SK-N-MC (cell line): ENCODE measurements around the gene RNF126.
"Not testable (repeated sequence)": the region's sequence is repeated elsewhere in the genome, so short reads cannot be mapped to it uniquely, and the experiment has no call there.

Source experiments
- DNase-seq: peaks from one replicate; pipeline ENCODE4 v3.0.0-alpha.2; 2011; ENCODE audit warnings: low read depth, low spot score
- H3K27ac ChIP-seq: fragments of 200-600 bp; sonication (generic); 2 replicates; pipeline ENCODE4 v1.5.1; 2016; ENCODE audit warnings: mixed run types
- H3K36me3 ChIP-seq: fragments of 200-600 bp; sonication (generic); 2 replicates; pipeline ENCODE4 v1.6.1; 2017; ENCODE audit warnings: antibody characterized with exemption, low read length, mixed read lengths; ENCODE audit not compliant: insufficient read depth
- H3K4me3 ChIP-seq: fragments of 200-600 bp; sonication (generic); 2 replicates; pipeline ENCODE4 v1.5.1; 2016
- H3K9ac ChIP-seq: fragments of 200-600 bp; sonication (generic); 2 replicates; pipeline ENCODE4 v1.8.0; 2017; ENCODE audit warnings: mixed run types, mixed read lengths; ENCODE audit not compliant: insufficient read length
- H3K9me3 ChIP-seq: fragments of 200-600 bp; sonication (generic); 2 replicates; pipeline ENCODE4 v1.6.1; 2017; ENCODE audit warnings: low read depth, mild to moderate bottlenecking, antibody characterized with exemption, low read length, moderate library complexity, mixed read lengths
- EZH2 ChIP-seq: fragments of 200-600 bp; sonication (generic); IDR thresholded peaks from one replicate; pipeline ENCODE4 v1.6.1; 2017; ENCODE audit warnings: antibody characterized with exemption
- FOXP2 ChIP-seq: optimal IDR thresholded peaks from 2 replicates; pipeline ENCODE3; 2011; ENCODE audit warnings: mild to moderate bottlenecking, moderate library complexity; ENCODE audit not compliant: insufficient read depth; ENCODE audit errors: extremely low read length, control extremely low read depth
- POLR2AphosphoS5 ChIP-seq: IDR thresholded peaks from 2 replicates; pipeline ENCODE4 v1.6.1; 2012; ENCODE audit warnings: mild to moderate bottlenecking, low read depth, low read length, borderline replicate concordance

RNF126 gene

GRCh38 chr19:628168-628567 lies 34.8 kb downstream of the RNF126 start:
- H3K27ac ChIP-seq: no peak overlapping the region
- no peak for TF ChIP-seq EZH2
- TF ChIP-seq POLR2AphosphoS5: no peak
- no peak for TF ChIP-seq FOXP2
- H3K9me3 ChIP-seq: no peaks in the 10 kb centered on the region
- no peak overlapping the region for H3K9ac ChIP-seq
- DNase-seq: no peak
- H3K4me3 ChIP-seq: no peak overlapping the region
- H3K36me3 ChIP-seq: peaks cover 42% of the 10 kb centered on the region

GRCh38 chr19:626566-626965 lies 36.4 kb downstream of the RNF126 start:
- not testable (repeated sequence) for H3K9ac ChIP-seq, H3K9me3 ChIP-seq
- H3K27ac ChIP-seq: peak overlapping the region; percentile 56; the same call in 1 of the 2 replicates
- H3K36me3 ChIP-seq: peaks cover 40% of the 10 kb centered on the region
- peak overlapping the region; percentile 45; the same call in 1 of the 2 replicates for H3K4me3 ChIP-seq
- DNase-seq: peak; percentile 98

- no peak for DNase-seq
- Histone ChIP-seq H3K27ac (no peak overlapping the region), H3K9ac (no peak overlapping the region), H3K36me3 (peaks cover 32% of the 10 kb centered on the region), H3K4me3 (no peak overlapping the region), H3K9me3 (no peaks in the 10 kb centered on the region)
- TF ChIP-seq FOXP2 (no peak), EZH2 (no peak)
Observed at GRCh38 chr19:625257-625656, 37.8 kb downstream of the RNF126 start.

- Histone ChIP-seq H3K9ac (no peak overlapping the region), H3K4me3 (no peak overlapping the region), H3K9me3 (no peaks in the 10 kb centered on the region), H3K36me3 (peaks cover 32% of the 10 kb centered on the region), H3K27ac (no peak overlapping the region)
- DNase-seq: no peak
- TF ChIP-seq EZH2: no peak
Observed at GRCh38 chr19:624433-625109, 38.4 kb downstream of the RNF126 start.

- no peak overlapping the region for H3K9ac ChIP-seq
- H3K36me3 ChIP-seq: peaks cover 33% of the 10 kb centered on the region
- H3K4me3 ChIP-seq: no peak overlapping the region
- no peak for TF ChIP-seq FOXP2
- TF ChIP-seq EZH2: no peak
- no peak for TF ChIP-seq POLR2AphosphoS5
- H3K9me3 ChIP-seq: no peaks in the 10 kb centered on the region
- H3K27ac ChIP-seq: no peak overlapping the region
- no peak for DNase-seq
Observed at GRCh38 chr19:623974-624373, 39.0 kb downstream of the RNF126 start.

GRCh38 chr19:623175-623916 lies 39.7 kb downstream of the RNF126 start:
- no peak for DNase-seq
- Histone ChIP-seq H3K4me3 (no peak overlapping the region), H3K9ac (no peak overlapping the region), H3K27ac (no peak overlapping the region), H3K36me3 (peaks cover 33% of the 10 kb centered on the region; the same call in 1 of the 2 replicates), H3K9me3 (no peaks in the 10 kb centered on the region)
- TF ChIP-seq FOXP2 (no peak), EZH2 (no peak), POLR2AphosphoS5 (no peak)

- TF ChIP-seq FOXP2: no peak
- TF ChIP-seq POLR2AphosphoS5: no peak
- no peak for TF ChIP-seq EZH2
- Histone ChIP-seq H3K9ac (no peak overlapping the region), H3K36me3 (peaks cover 26% of the 10 kb centered on the region; the same call in 1 of the 2 replicates), H3K4me3 (no peak overlapping the region), H3K9me3 (no peaks in the 10 kb centered on the region), H3K27ac (no peak overlapping the region)
- DNase-seq: no peak
Observed at GRCh38 chr19:622666-623065, 40.3 kb downstream of the RNF126 start.

GRCh38 chr19:621819-622218 lies 41.2 kb downstream of the RNF126 start:
- no peak overlapping the region for H3K4me3 ChIP-seq
- TF ChIP-seq EZH2 (no peak), POLR2AphosphoS5 (no peak), FOXP2 (no peak)
- no peaks in the 10 kb centered on the region for H3K9me3 ChIP-seq
- H3K27ac ChIP-seq: no peak overlapping the region
- H3K9ac ChIP-seq: no peak overlapping the region
- DNase-seq: no peak
- H3K36me3 ChIP-seq: peaks cover 25% of the 10 kb centered on the region; the same call in 1 of the 2 replicates

- H3K36me3 ChIP-seq: peaks cover 25% of the 10 kb centered on the region; the same call in 1 of the 2 replicates
Observed at GRCh38 chr19:621191-621590, 41.8 kb downstream of the RNF126 start.

More at GRCh38 chr19:621191-621590, 41.8 kb downstream of the RNF126 start:
- H3K4me3 ChIP-seq, H3K9ac ChIP-seq, H3K9me3 ChIP-seq, H3K27ac ChIP-seq, DNase-seq: not testable (repeated sequence)
